HCT116 (cell line): ENCODE results near the gene HMCN2. TPM values are rescaled to one million over a fixed set of nuclear protein-coding genes. Genes with fewer than 3 reads are reported as not detected.
"Not testable (repeated sequence)": the region's sequence is repeated elsewhere in the genome, so short reads cannot be mapped to it uniquely, and the experiment has no call there.

Experiments
- ATAC-seq: fragments of 200-7000 bp; cut with Tn5 transposase; 2 replicates; pipeline ENCODE4 v1.9.1; 2020; ENCODE audit warnings: mild to moderate bottlenecking, moderate library complexity
- BruUV-seq: library from RNA; stranded (reverse); fragments of 400-500 nt; replicated peaks from 2 replicates; lab custom pipeline; 2021; lab: Mats Ljungman, UMichigan
- CTCF ChIA-PET: fragments of 300-600 bp; sonication (Branson Sonifier 250); formaldehyde crosslinking; loops from one replicate; lab custom pipeline; 2021; ENCODE audit warnings: antibody characterized with exemption; lab: Charles Lee
- POLR2A ChIA-PET: fragments of 300-600, 350-600 bp; sonication (Branson Sonifier 250); formaldehyde crosslinking; loops from one replicate; lab custom pipeline; 2021; ENCODE audit warnings: antibody characterized with exemption; lab: Charles Lee
- RAD21 ChIA-PET, 2 experiments: fragments of 300-600 bp; sonication (Branson Sonifier 250); formaldehyde crosslinking; loops; one replicate each; lab custom pipeline; 2023; ENCODE audit warnings: low total read pairs in 2 of 2; ENCODE audit not compliant: uncharacterized antibody in 2 of 2, unreplicated experiment in 2 of 2, low non-redundant PET in 1 of 2; lab: Charles Lee
- DNase-seq: peaks from one replicate; pipeline ENCODE4 v3.0.0-alpha.2; 2010; ENCODE audit warnings: low read depth, low spot score
- H2AFZ ChIP-seq: fragments of 200-600 bp; shearing (Covaris generic), sonication (generic); 2 replicates; pipeline ENCODE4 v1.6.1; 2017; ENCODE audit warnings: low read depth, mixed run types, mixed read lengths, antibody characterized with exemption, low read length; ENCODE audit not compliant: poor library complexity, severe bottlenecking
- H3K27ac ChIP-seq: 2 replicates; pipeline ENCODE4 v1.5.1; 2012; ENCODE audit warnings: low read depth, low read length
- H3K27me3 ChIP-seq: fragments of 200-600 bp; sonication (generic); 2 replicates; pipeline ENCODE4 v1.6.1; 2016; ENCODE audit warnings: mixed run types, low read length, mixed read lengths; ENCODE audit not compliant: insufficient read depth
- H3K36me3 ChIP-seq, 2 experiments: fragments of 200-500 bp in 1 of 2; fragments of 200-600 bp in 1 of 2; sonication (Bioruptor generic) in 1 of 2; sonication (generic) in 1 of 2; 2 replicates each; pipeline versions ENCODE4 v1.5.1 to v1.6.1; 2014 to 2016; ENCODE audit warnings: low read length in 2 of 2, inconsistent platforms in 1 of 2, mixed read lengths in 1 of 2, mixed run types in 1 of 2; ENCODE audit not compliant: insufficient read depth in 2 of 2, control insufficient read depth in 1 of 2
- H3K4me1 ChIP-seq, 2 experiments: fragments of 200-600 bp in 1 of 2; sonication (generic) in 1 of 2; 2 replicates each; pipeline versions ENCODE4 v1.5.1 to v1.6.1; 2012 to 2017; ENCODE audit warnings: low read length in 2 of 2, inconsistent platforms in 1 of 2, mild to moderate bottlenecking in 1 of 2, mixed read lengths in 1 of 2, mixed run types in 1 of 2, moderate library complexity in 1 of 2; ENCODE audit not compliant: insufficient read depth in 2 of 2, control insufficient read depth in 1 of 2
- H3K4me2 ChIP-seq: fragments of 200-600 bp; sonication (generic); 2 replicates; pipeline ENCODE4 v1.6.1; 2017; ENCODE audit warnings: mixed run types, low read length, mixed read lengths
- H3K4me3 ChIP-seq, 2 experiments: fragments of 200-600 bp in 1 of 2; sonication (generic) in 1 of 2; replicated peaks in 1 of 2; 2 replicates each; pipeline ENCODE4 v1.5.1; 2011 to 2016; ENCODE audit warnings: low read length in 2 of 2, control low read depth in 1 of 2, low read depth in 1 of 2, mild to moderate bottlenecking in 1 of 2, mixed read lengths in 1 of 2, mixed run types in 1 of 2
- H3K79me2 ChIP-seq: fragments of 200-600 bp; sonication (generic); 2 replicates; pipeline ENCODE4 v1.6.1; 2017; ENCODE audit warnings: mild to moderate bottlenecking, mixed run types, low read length, moderate library complexity, mixed read lengths; ENCODE audit not compliant: insufficient read depth
- H3K9ac ChIP-seq: fragments of 200-600 bp; sonication (generic); 2 replicates; pipeline ENCODE4 v1.6.1; 2016; ENCODE audit warnings: low read length, mixed read lengths
- H3K9me2 ChIP-seq: fragments of 200-600 bp; sonication (generic), shearing (Covaris generic); 2 replicates; pipeline ENCODE4 v1.6.1; 2017; ENCODE audit warnings: mixed run types, mild to moderate bottlenecking, moderate library complexity; ENCODE audit not compliant: insufficient read depth
- H3K9me3 ChIP-seq, 2 experiments: fragments of 200-500 bp in 1 of 2; fragments of 200-600 bp in 1 of 2; sonication (Bioruptor generic) in 1 of 2; sonication (generic) in 1 of 2; 2 replicates each; pipeline ENCODE4 v1.6.1; 2014 to 2017; ENCODE audit warnings: low read length in 2 of 2, mixed read lengths in 2 of 2, inconsistent platforms in 1 of 2, low read depth in 1 of 2, mild to moderate bottlenecking in 1 of 2, mixed run types in 1 of 2, moderate library complexity in 1 of 2; ENCODE audit not compliant: control insufficient read depth in 1 of 2, insufficient read depth in 1 of 2
- H4K20me1 ChIP-seq: fragments of 200-600 bp; sonication (generic), shearing (Covaris generic); 2 replicates; pipeline ENCODE4 v1.6.1; 2017; ENCODE audit warnings: mixed run types, mild to moderate bottlenecking, moderate library complexity; ENCODE audit not compliant: insufficient read depth
- JUND ChIP-seq: IDR thresholded peaks from 2 replicates; pipeline ENCODE4 v1.6.1; 2012
- MAX ChIP-seq: IDR thresholded peaks from 2 replicates; pipeline ENCODE4 v1.6.1; 2012
- YY1 ChIP-seq: IDR thresholded peaks from 2 replicates; pipeline ENCODE4 v1.6.1; 2011; ENCODE audit warnings: low read length, low read depth, moderate library complexity, mild to moderate bottlenecking; ENCODE audit not compliant: insufficient replicate concordance; ENCODE audit errors: extremely low read depth
- intact Hi-C: fragments of 100-400 bp; cut with micrococcal nuclease; formaldehyde crosslinking; loops from 2 replicates; pipeline ENCODE4 v1.10.0; 2022
- total RNA-seq: library from RNA; stranded (reverse); gene quantifications from one replicate; pipeline ENCODE4 v1.2.1, GENCODE V29; 2021; ENCODE audit not compliant: unreplicated experiment

The HMCN2 gene
- total RNA-seq, 1 experiment from 2014 or later = 0.22 TPM

GRCh38 chr9:130340011-130340410, 74.5 kb downstream of the HMCN2 start:
- CTCF ChIA-PET = no interaction called here
- POLR2A ChIA-PET = no interaction called here
- no peak for ATAC-seq

DNA sequence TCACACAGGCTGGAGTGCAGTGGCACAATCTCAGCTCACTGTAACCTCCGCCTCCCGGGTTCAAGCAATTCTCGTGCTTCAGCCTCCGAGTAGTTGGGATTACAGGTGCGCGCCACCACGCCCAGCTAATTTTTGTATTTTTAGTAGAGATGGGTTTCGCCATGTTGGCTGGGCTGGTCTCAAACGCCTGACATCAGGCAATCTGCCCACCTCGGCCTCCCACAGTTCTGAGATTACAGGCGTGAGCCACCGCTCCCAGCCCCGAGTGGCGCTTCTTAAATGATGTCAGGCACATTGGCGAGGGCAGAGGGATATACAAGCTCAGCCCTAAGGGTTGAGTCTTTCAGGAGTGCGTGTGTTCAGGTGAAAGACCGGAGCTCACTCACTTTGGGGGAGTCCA, 75.0 kb downstream of the HMCN2 start:
- H3K4me2 ChIP-seq, H3K4me3 ChIP-seq, POLR2A ChIA-PET, H4K20me1 ChIP-seq, ATAC-seq, H3K4me1 ChIP-seq, H3K36me3 ChIP-seq, H3K27me3 ChIP-seq, BruUV-seq, H3K79me2 ChIP-seq, H3K27ac ChIP-seq, H3K9ac ChIP-seq, H3K9me3 ChIP-seq, H3K9me2 ChIP-seq, H2AFZ ChIP-seq, DNase-seq: not testable (repeated sequence)
- ChIA-PET RAD21 (interaction anchor here in 1 of 2 experiments (0.6 kb wide), 2 partner anchors 76 to 141 kb away, joined by 3 read pairs; no protein-coding TSS in a partner anchor), CTCF (interaction anchor here (0.7 kb wide), 1 partner anchor 47 kb away, joined by 3 read pairs; no protein-coding TSS in a partner anchor)
- intact Hi-C loops = loop anchor here (5.0 kb wide), 1 partner anchor 83 kb away; no protein-coding TSS in a partner anchor

More at GRCh38 chr9:130340011-130340410, 74.5 kb downstream of the HMCN2 start:
- H4K20me1 ChIP-seq = no peaks in the 10 kb centered on the region
- H3K27me3 ChIP-seq = peaks cover 2% of the 10 kb centered on the region; the same call in 1 of the 2 replicates
- no peak overlapping the region for H3K9ac ChIP-seq
- H3K79me2 ChIP-seq = no peaks in the 10 kb centered on the region
- TF ChIP-seq YY1 (no peak), JUND (no peak), MAX (no peak)
- DNase-seq = no peak
- no peak overlapping the region for H2AFZ ChIP-seq
- H3K27ac ChIP-seq = no peak overlapping the region
- intact Hi-C loops = loop anchor here (5.0 kb wide), 1 partner anchor 83 kb away; no protein-coding TSS in a partner anchor
- no peaks in the 10 kb centered on the region for H3K36me3 ChIP-seq
- RAD21 ChIA-PET = no interaction called here
- BruUV-seq = no TSS peak
- no peak overlapping the region for H3K4me2 ChIP-seq
- no peaks in the 10 kb centered on the region; a peak in 1 of 4 replicates for H3K4me1 ChIP-seq
- H3K9me3 ChIP-seq = no peaks in the 10 kb centered on the region
- no peaks in the 10 kb centered on the region for H3K9me2 ChIP-seq
- no peak overlapping the region for H3K4me3 ChIP-seq
